HepG2 (cell line): Measurements from ENCODE around the gene TBC1D22A. TPM values are rescaled to one million over a fixed set of nuclear protein-coding genes. Genes with fewer than 3 reads are reported as not detected.

Source experiments
- ATAC-seq: fragments of 200-7000 bp; cut with Tn5 transposase; 3 replicates; pipeline ENCODE4 v1.9.1; 2020; ENCODE audit warnings: mild to moderate bottlenecking, moderate library complexity
- BruUV-seq: library from RNA; stranded (reverse); fragments of 400-500 nt; replicated peaks from 2 replicates; lab custom pipeline; 2021; lab: Mats Ljungman, UMichigan
- CTCF ChIA-PET: fragments of 300-600 bp; formaldehyde crosslinking; extraction: SDS; loops from one replicate; lab custom pipeline; 2021; ENCODE audit warnings: low total read pairs, inconsistent platforms, low intra/inter-chr PET ratio; lab: Yijun Ruan, JAX
- POLR2A ChIA-PET: fragments of 350-600 bp; sonication (Branson Sonifier 250); formaldehyde crosslinking; loops from one replicate; lab custom pipeline; 2020; ENCODE audit warnings: antibody characterized with exemption, inconsistent platforms; lab: Yijun Ruan, JAX
- DNase-seq: peaks from one replicate; pipeline ENCODE4 v3.0.0-alpha.2; 2015; ENCODE audit warnings: low spot score
- FAIRE-seq: peaks from 3 replicates; lab custom pipeline; 2011; peaks lifted over from hg19 to GRCh38; lab: Jason Lieb, UNC
- H2AFZ ChIP-seq: one replicate; pipeline ENCODE4 v1.6.1; 2011; ENCODE audit warnings: low read length, inconsistent platforms
- H3K27ac ChIP-seq: fragments of 300-600 bp; 3 replicates; pipeline ENCODE4 v1.8.0; 2011; ENCODE audit warnings: mixed run types, mild to moderate bottlenecking, mixed read lengths, low read length, inconsistent platforms; ENCODE audit not compliant: insufficient read depth; ENCODE audit errors: extremely low read length
- H3K27me3 ChIP-seq, 2 experiments: fragments of 200-600 bp in 1 of 2; 2 replicates in 1 of 2; 3 replicates in 1 of 2; pipeline versions ENCODE4 v1.6.0 to v1.8.0; 2011; ENCODE audit warnings: low read length in 2 of 2, mild to moderate bottlenecking in 2 of 2, moderate library complexity in 2 of 2, inconsistent platforms in 1 of 2; ENCODE audit not compliant: insufficient read depth in 2 of 2, control insufficient read depth in 1 of 2
- H3K36me3 ChIP-seq, 2 experiments: fragments of 200-600 bp in 1 of 2; replicated peaks in 1 of 2; 2 replicates in 1 of 2; 3 replicates in 1 of 2; pipeline versions ENCODE4 v1.5.1 to v1.8.0; 2011; ENCODE audit warnings: low read length in 2 of 2, inconsistent platforms in 1 of 2; ENCODE audit not compliant: insufficient read depth in 2 of 2, control insufficient read depth in 1 of 2
- H3K4me1 ChIP-seq: 2 replicates; pipeline ENCODE4 v1.5.1; 2012; ENCODE audit warnings: low read length, inconsistent platforms; ENCODE audit not compliant: insufficient read depth
- H3K4me2 ChIP-seq: 2 replicates; pipeline ENCODE4 v1.6.0; 2011; ENCODE audit warnings: low read depth, low read length, inconsistent platforms
- H3K4me3 ChIP-seq, 3 experiments: fragments of 200-600 bp in 1 of 3; sonication (generic), shearing (Covaris generic) in 1 of 3; replicated peaks in 1 of 3; 2 replicates each; pipeline ENCODE4 v1.5.1; 2011 to 2016; ENCODE audit warnings: low read length in 3 of 3, inconsistent platforms in 2 of 3, low read depth in 2 of 3, mild to moderate bottlenecking in 2 of 3, control low read depth in 1 of 3, mixed read lengths in 1 of 3; ENCODE audit not compliant: insufficient read depth in 1 of 3
- H3K79me2 ChIP-seq: one replicate; pipeline ENCODE4 v1.6.1; 2011; ENCODE audit warnings: low read length, inconsistent platforms; ENCODE audit not compliant: insufficient read depth
- H3K9ac ChIP-seq: 2 replicates; pipeline ENCODE4 v1.6.0; 2011; ENCODE audit warnings: mild to moderate bottlenecking, low read depth, low read length, inconsistent platforms; ENCODE audit not compliant: insufficient read depth
- H3K9me3 ChIP-seq: 2 replicates; pipeline ENCODE4 v1.5.1; 2012; ENCODE audit warnings: mild to moderate bottlenecking, low read length
- H4K20me1 ChIP-seq: 2 replicates; pipeline ENCODE4 v1.6.0; 2011; ENCODE audit warnings: inconsistent platforms, mild to moderate bottlenecking, low read length, moderate library complexity; ENCODE audit not compliant: insufficient read depth
- FOXO4 ChIP-seq: sonication (generic); formaldehyde crosslinking; conservative IDR thresholded peaks from 2 replicates; pipeline ENCODE4 v1.8.1; 2023; ENCODE audit warnings: missing genetic modification reagents
- KDM3A ChIP-seq: IDR thresholded peaks from 2 replicates; pipeline ENCODE4 v1.6.1; 2018; ENCODE audit warnings: low read depth, missing compliant biosample characterization
- SYNCRIP ChIP-seq: fragments of 200-400 bp; formaldehyde crosslinking; IDR thresholded peaks from 2 replicates; pipeline ENCODE4 v1.6.1; 2018; ENCODE audit warnings: mild to moderate bottlenecking, low read depth, low read length; ENCODE audit not compliant: insufficient read depth
- WIZ ChIP-seq: sonication (generic); formaldehyde crosslinking; IDR thresholded peaks from 2 replicates; pipeline ENCODE4 v1.5.1; 2020; ENCODE audit warnings: mild to moderate bottlenecking, missing genetic modification reagents
- ZNF792 ChIP-seq: IDR thresholded peaks from 2 replicates; pipeline ENCODE4 v1.6.1; 2016
- WGBS: methylation state at CpG from one replicate; pipeline ENCODE4 v1.1.6; 2017; ENCODE audit warnings: low lambda C conversion rate; 5-methylcytosine and 5-hydroxymethylcytosine counted together
- in situ Hi-C: cut with HindIII; loops from 2 replicates; pipeline ENCODE4 v1.10.0; 2017; ENCODE audit warnings: low pct_unique_long_range_greater_than_20kb; ENCODE audit not compliant: extremely low pct_ligation_motif_present
- intact Hi-C: fragments of 100-400 bp; cut with micrococcal nuclease; formaldehyde crosslinking; loops from one replicate; pipeline ENCODE4 v1.10.0; 2022; ENCODE audit not compliant: unreplicated experiment
- polyA plus RNA-seq, 8 experiments: library from polyadenylated mRNA; depleted of rRNA in 3 of 8; stranded (reverse) in 7 of 8; unstranded in 1 of 8; fragments of >200 nt; fragmentation: Illumina TruSeq in 4 of 8; extraction: Trizol in 4 of 8; gene quantifications; 2 replicates each; pipeline versions ENCODE4 v1.2.1 to v1.2.3, GENCODE V29; 2011 to 2016; ENCODE audit warnings: low read depth in 4 of 8, missing spikeins in 1 of 8, mixed read lengths in 1 of 8; ENCODE audit not compliant: insufficient read depth in 1 of 8
- total RNA-seq, 5 experiments: library from RNA; depleted of rRNA; stranded (reverse); fragments of >200 nt; fragmentation: Illumina TruSeq; extraction: Trizol; gene quantifications; 2 replicates each; pipeline ENCODE4 v1.2.3, GENCODE V29; 2016; ENCODE audit warnings: low read depth in 1 of 5

Gene TBC1D22A
- total and polyA plus RNA-seq, 2 of the 13 experiments (the other 11 are each of a cell fraction or from before 2014, with no cell fraction given): 17.3 to 18.0 TPM

GRCh38 chr22:46986788-46987187 lies 224.3 kb downstream of the TBC1D22A start:
- H3K4me3 ChIP-seq: no peak overlapping the region
- H3K4me1 ChIP-seq: no peaks in the 10 kb centered on the region
- H4K20me1 ChIP-seq: no peaks in the 10 kb centered on the region
- H2AFZ ChIP-seq: no peak overlapping the region
- intact Hi-C loops: no loop called here
- BruUV-seq: no TSS peak
- no peak overlapping the region for H3K4me2 ChIP-seq
- ChIA-PET CTCF (no interaction called here), POLR2A (no interaction called here)
- in situ Hi-C loops: no loop called here
- no peaks in the 10 kb centered on the region for H3K79me2 ChIP-seq
- FAIRE-seq: no peak
- no peak overlapping the region for H3K9ac ChIP-seq
- no peak for ATAC-seq
- no peaks in the 10 kb centered on the region for H3K9me3 ChIP-seq
- H3K27me3 ChIP-seq: no peaks in the 10 kb centered on the region
- 98% methylated on average over 10 of the region's 11 CpGs for WGBS
- TF ChIP-seq WIZ (CRISPR knock-in tag): no peak
- no peak for TF ChIP-seq KDM3A (CRISPR knock-in tag)
- TF ChIP-seq, all 625 proteins: peak for 0
- no peak for DNase-seq
- Histone ChIP-seq H3K36me3 (peaks cover 2 to 3% of the 10 kb centered on the region in 2 experiments; a peak in 2 of 5 replicates), H3K27ac (no peak overlapping the region)

- in situ Hi-C loops: no loop called here
- H2AFZ ChIP-seq: no peak overlapping the region
- no peak overlapping the region for H3K4me2 ChIP-seq
- ATAC-seq: no peak
- no TSS peak for BruUV-seq
- 96% methylated on average over 11 of the region's 12 CpGs for WGBS
- TF ChIP-seq ZNF792 (CRISPR knock-in tag): no peak
- no peak for TF ChIP-seq FOXO4 (CRISPR knock-in tag)
- no peak for TF ChIP-seq SYNCRIP
- H3K27ac ChIP-seq: no peak overlapping the region
- DNase-seq: no peak
- intact Hi-C loops: no loop called here
- CTCF ChIA-PET: no interaction called here
- no peaks in the 10 kb centered on the region for H4K20me1 ChIP-seq
- H3K4me3 ChIP-seq: no peak overlapping the region
- POLR2A ChIA-PET: no interaction called here
- FAIRE-seq: no peak
- H3K9ac ChIP-seq: no peak overlapping the region
- no peaks in the 10 kb centered on the region for H3K79me2 ChIP-seq
- no peaks in the 10 kb centered on the region for H3K9me3 ChIP-seq
- no peaks in the 10 kb centered on the region for H3K27me3 ChIP-seq
- H3K36me3 ChIP-seq: peaks cover 2 to 5% of the 10 kb centered on the region in 2 experiments; a peak in 3 of 5 replicates
- H3K4me1 ChIP-seq: no peaks in the 10 kb centered on the region
Measured at GRCh38 chr22:46990937-46991550, 228.6 kb downstream of the TBC1D22A start.
